ENCODE measurements around the gene YTHDF2. TPM values are rescaled to one million over a fixed set of nuclear protein-coding genes. Genes with fewer than 3 reads are reported as not detected.

The YTHDF2 gene
- total RNA-seq, 2 donors from 2014 or later, result 31.5 to 37.8 TPM

DNA sequence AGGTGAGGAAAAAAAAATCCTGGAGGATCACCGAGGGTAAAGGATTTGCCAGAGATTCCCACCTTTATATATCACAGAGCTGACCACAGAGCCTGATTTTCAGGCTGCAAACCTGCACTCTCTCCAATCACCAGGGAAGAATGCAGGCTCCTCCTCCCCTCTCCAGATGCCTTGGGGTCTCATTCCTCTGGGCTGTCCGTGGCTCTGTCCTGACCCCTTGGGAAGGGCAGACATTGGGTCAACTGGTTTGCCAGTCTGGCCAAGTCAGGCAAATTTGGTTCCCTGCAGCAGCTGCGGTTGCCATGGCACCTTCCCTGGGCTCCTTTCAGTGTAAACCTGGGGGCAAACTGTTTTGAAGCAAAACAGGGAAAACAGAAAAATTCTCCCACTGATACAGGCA is 63.6 kb downstream of the YTHDF2 start:
- peaks cover 0 to 3% of the 10 kb centered on the region in 2 donors for H3K4me1 ChIP-seq
- H3K4me3 ChIP-seq, result no peak overlapping the region
- DNase-seq (ENCODE audit: low spot score), result no peak
- H3K27me3 ChIP-seq, result no peaks in the 10 kb centered on the region
- TF ChIP-seq, protein P1, sequence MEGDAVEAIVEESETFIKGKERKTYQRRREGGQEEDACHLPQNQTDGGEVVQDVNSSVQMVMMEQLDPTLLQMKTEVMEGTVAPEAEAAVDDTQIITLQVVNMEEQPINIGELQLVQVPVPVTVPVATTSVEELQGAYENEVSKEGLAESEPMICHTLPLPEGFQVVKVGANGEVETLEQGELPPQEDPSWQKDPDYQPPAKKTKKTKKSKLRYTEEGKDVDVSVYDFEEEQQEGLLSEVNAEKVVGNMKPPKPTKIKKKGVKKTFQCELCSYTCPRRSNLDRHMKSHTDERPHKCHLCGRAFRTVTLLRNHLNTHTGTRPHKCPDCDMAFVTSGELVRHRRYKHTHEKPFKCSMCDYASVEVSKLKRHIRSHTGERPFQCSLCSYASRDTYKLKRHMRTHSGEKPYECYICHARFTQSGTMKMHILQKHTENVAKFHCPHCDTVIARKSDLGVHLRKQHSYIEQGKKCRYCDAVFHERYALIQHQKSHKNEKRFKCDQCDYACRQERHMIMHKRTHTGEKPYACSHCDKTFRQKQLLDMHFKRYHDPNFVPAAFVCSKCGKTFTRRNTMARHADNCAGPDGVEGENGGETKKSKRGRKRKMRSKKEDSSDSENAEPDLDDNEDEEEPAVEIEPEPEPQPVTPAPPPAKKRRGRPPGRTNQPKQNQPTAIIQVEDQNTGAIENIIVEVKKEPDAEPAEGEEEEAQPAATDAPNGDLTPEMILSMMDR (IDR thresholded peaks at IDR 0.05), result no peak
- H3K36me3 ChIP-seq, result no peaks in the 10 kb centered on the region
- no peaks in the 10 kb centered on the region for H3K9me3 ChIP-seq
- H3K27ac ChIP-seq, result no peak overlapping the region

GRCh38 chr1:28801461-28801860 is 64.7 kb downstream of the YTHDF2 start:
- no peak overlapping the region for H3K4me3 ChIP-seq
- no peaks in the 10 kb centered on the region for H3K36me3 ChIP-seq
- H3K4me1 ChIP-seq, result peaks cover 0 to 3% of the 10 kb centered on the region in 2 donors
- DNase-seq (ENCODE audit: low spot score), result no peak
- no peak overlapping the region for H3K27ac ChIP-seq
- TF ChIP-seq, protein P1 (IDR thresholded peaks at IDR 0.05), result no peak
- H3K27me3 ChIP-seq, result no peaks in the 10 kb centered on the region
- no peaks in the 10 kb centered on the region for H3K9me3 ChIP-seq

- H3K9me3 ChIP-seq, result no peaks in the 10 kb centered on the region
- no peak overlapping the region for H3K4me3 ChIP-seq
- no peak overlapping the region for H3K27ac ChIP-seq
- H3K36me3 ChIP-seq, result no peaks in the 10 kb centered on the region
- H3K27me3 ChIP-seq, result no peaks in the 10 kb centered on the region
- DNase-seq (ENCODE audit: low spot score), result no peak
- no peaks in the 10 kb centered on the region for H3K4me1 ChIP-seq
- TF ChIP-seq, protein P1 (IDR thresholded peaks at IDR 0.05), result no peak
Observed at GRCh38 chr1:28803051-28803450, 66.3 kb downstream of the YTHDF2 start.

- Histone ChIP-seq H3K4me3 (no peak overlapping the region), H3K27me3 (no peaks in the 10 kb centered on the region), H3K27ac (no peak overlapping the region), H3K4me1 (no peaks in the 10 kb centered on the region), H3K36me3 (no peaks in the 10 kb centered on the region), H3K9me3 (no peaks in the 10 kb centered on the region)
- TF ChIP-seq, protein P1 (IDR thresholded peaks at IDR 0.05), result no peak
- DNase-seq (ENCODE audit: low spot score), result no peak
Observed at GRCh38 chr1:28803662-28804061, 66.9 kb downstream of the YTHDF2 start.

GRCh38 chr1:28804071-28804470 is 67.3 kb downstream of the YTHDF2 start:
- no peaks in the 10 kb centered on the region for H3K27me3 ChIP-seq
- no peaks in the 10 kb centered on the region for H3K36me3 ChIP-seq
- no peak overlapping the region for H3K4me3 ChIP-seq
- no peak for DNase-seq (ENCODE audit: low spot score)
- TF ChIP-seq, protein P1 (IDR thresholded peaks at IDR 0.05), result no peak
- H3K4me1 ChIP-seq, result no peaks in the 10 kb centered on the region
- H3K9me3 ChIP-seq, result no peaks in the 10 kb centered on the region
- no peak overlapping the region for H3K27ac ChIP-seq

DNA sequence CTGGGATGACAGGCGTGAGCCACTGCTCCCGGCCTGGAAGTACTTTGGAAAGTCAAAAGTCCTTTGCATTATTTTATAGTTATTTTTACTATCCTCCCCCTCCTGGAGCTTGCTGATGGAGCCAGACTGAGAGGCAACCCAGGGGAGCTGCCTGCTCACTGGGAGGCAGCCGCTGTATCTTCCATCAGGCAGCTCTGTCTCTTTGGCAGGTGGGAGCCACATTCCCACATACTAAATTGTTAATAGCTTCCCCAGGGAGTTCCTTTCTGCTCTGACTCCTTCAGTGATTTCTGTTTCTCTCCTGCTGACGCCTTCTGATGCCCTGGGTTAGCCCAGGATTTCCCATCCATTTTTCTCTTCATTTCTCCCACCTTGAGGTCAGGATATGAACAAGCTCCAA is 70.3 kb downstream of the YTHDF2 start:
- Histone ChIP-seq H3K36me3 (no peaks in the 10 kb centered on the region), H3K27me3 (peaks cover 0 to 3% of the 10 kb centered on the region in 2 donors), H3K4me1 (no peaks in the 10 kb centered on the region), H3K27ac (no peak overlapping the region), H3K9me3 (no peaks in the 10 kb centered on the region), H3K4me3 (no peak overlapping the region)
- TF ChIP-seq, protein P1 (IDR thresholded peaks at IDR 0.05), result no peak
- DNase-seq (ENCODE audit: low spot score), result no peak
